CD4-positive, alpha-beta T cell (primary cell): ENCODE results near the gene INSYN2B. TPM values are rescaled to one million over a fixed set of nuclear protein-coding genes. Genes with fewer than 3 reads are reported as not detected.

ENCODE experiments used
- ATAC-seq: fragments of 200-7000 bp; cut with Tn5 transposase; one replicate; pipeline ENCODE4 v1.10.0; 2022; ENCODE audit warnings: mild to moderate bottlenecking; ENCODE audit not compliant: poor library complexity
- CTCF ChIA-PET: fragments of 350-600 bp; sonication (Branson Sonifier 250); formaldehyde crosslinking; loops from one replicate; lab custom pipeline; 2021; ENCODE audit warnings: antibody characterized with exemption, inconsistent platforms; lab: Charles Lee
- POLR2A ChIA-PET: fragments of 350-600 bp; sonication (Branson Sonifier 250); formaldehyde crosslinking; loops from one replicate; lab custom pipeline; 2021; ENCODE audit warnings: antibody characterized with exemption, inconsistent platforms; lab: Charles Lee
- DNase-seq, 14 experiments: peaks; one replicate each; pipeline ENCODE4 v3.0.0-alpha.2; 2013 to 2020; ENCODE audit warnings: mixed read lengths in 2 of 14
- H3K27ac ChIP-seq, 2 donors: one replicate each; pipeline versions ENCODE4 v1.5.1 to v1.7.0; 2013; ENCODE audit warnings: low read length in 2 of 2, low read depth in 1 of 2, mild to moderate bottlenecking in 1 of 2
- H3K27me3 ChIP-seq, 2 experiments: 1 replicate in 1 of 2; 2 replicates in 1 of 2; pipeline versions ENCODE4 v1.6.1 to v1.7.0; 2013; ENCODE audit warnings: low read length in 2 of 2, control low read depth in 1 of 2, mild to moderate bottlenecking in 1 of 2, moderate library complexity in 1 of 2; ENCODE audit not compliant: insufficient read depth in 2 of 2, control insufficient read depth in 1 of 2
- H3K36me3 ChIP-seq: one replicate; pipeline ENCODE4 v1.6.1; 2013; ENCODE audit warnings: low read length, control low read depth; ENCODE audit not compliant: insufficient read depth
- H3K4me1 ChIP-seq: one replicate; pipeline ENCODE4 v1.6.1; 2013; ENCODE audit warnings: low read length, control low read depth; ENCODE audit not compliant: insufficient read depth
- H3K4me3 ChIP-seq: one replicate; pipeline ENCODE4 v1.5.1; 2013; ENCODE audit warnings: mild to moderate bottlenecking, low read length, moderate library complexity
- H3K9me3 ChIP-seq, 2 experiments: 1 replicate in 1 of 2; 2 replicates in 1 of 2; pipeline versions ENCODE4 v1.6.1 to v1.7.0; 2013; ENCODE audit warnings: low read length in 2 of 2, mild to moderate bottlenecking in 2 of 2, control low read depth in 1 of 2, moderate library complexity in 1 of 2; ENCODE audit not compliant: control insufficient read depth in 1 of 2, insufficient read depth in 1 of 2
- H3K27ac Mint-ChIP-seq: one replicate; pipeline ENCODE4 v1.8.0; 2020; ENCODE audit warnings: mixed read lengths
- H3K27me3 Mint-ChIP-seq: one replicate; pipeline ENCODE4 v1.8.0; 2021; ENCODE audit warnings: mixed read lengths
- H3K36me3 Mint-ChIP-seq: one replicate; pipeline ENCODE4 v1.8.0; 2021; ENCODE audit warnings: low read depth, mixed read lengths
- H3K4me1 Mint-ChIP-seq: one replicate; pipeline ENCODE4 v1.8.0; 2021; ENCODE audit warnings: low read depth, mixed read lengths
- H3K4me3 Mint-ChIP-seq: one replicate; pipeline ENCODE4 v1.8.0; 2020; ENCODE audit warnings: mild to moderate bottlenecking, mixed read lengths
- H3K9me3 Mint-ChIP-seq: one replicate; pipeline ENCODE4 v1.8.0; 2020; ENCODE audit warnings: mixed read lengths
- intact Hi-C, 2 experiments: fragments of 100-400 bp; cut with DNase I in 1 of 2; cut with micrococcal nuclease in 1 of 2; formaldehyde crosslinking; loops; one replicate each; pipeline versions ENCODE4 v1.15.1 to v1.9.0; 2023 to 2025; cut with DNase I, micrococcal nuclease
- total RNA-seq, 174 experiments: library from RNA in 2 of 174; stranded (reverse) in 2 of 174; gene quantifications; one replicate each; pipeline ENCODE4 v1.2.3 and lab custom pipeline; 2021 to 2026
- TF ChIP-seq, protein P1 (sequence below): fragments of 200-600 bp; IDR thresholded peaks from one replicate; pipeline ENCODE4 v1.8.0; 2022; ENCODE audit warnings: antibody characterized with exemption, mild to moderate bottlenecking

The INSYN2B gene
- total RNA-seq, 2 experiments from 2014 or later = not detected

DNA sequence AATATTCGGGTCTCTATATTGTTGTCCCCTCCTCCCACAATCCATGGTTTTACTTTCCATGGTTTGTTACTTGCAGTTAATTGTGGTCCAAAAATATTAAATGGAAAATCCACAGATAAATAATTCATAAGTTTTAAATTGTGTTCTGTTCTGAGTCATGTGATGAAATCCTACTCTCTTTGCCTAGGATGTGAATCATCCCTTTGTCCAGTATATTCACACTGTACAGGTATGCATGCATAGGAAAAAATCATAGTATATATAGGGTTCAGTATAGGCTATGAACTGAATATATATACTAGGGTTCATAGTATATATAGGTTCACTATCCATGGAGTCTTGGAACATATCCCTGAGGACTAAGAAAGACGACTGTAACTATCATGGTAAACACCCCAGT, 19.6 kb downstream of the INSYN2B start:
- H3K27ac ChIP-seq = no peak overlapping the region
- no peak for ATAC-seq
- H3K4me3 Mint-ChIP-seq = no peak overlapping the region
- no peak overlapping the region for H3K27ac Mint-ChIP-seq
- H3K36me3 ChIP-seq = peaks cover 6% of the 10 kb centered on the region
- H3K4me1 Mint-ChIP-seq = no peaks in the 10 kb centered on the region
- H3K27me3 Mint-ChIP-seq = no peaks in the 10 kb centered on the region
- TF ChIP-seq, protein P1, sequence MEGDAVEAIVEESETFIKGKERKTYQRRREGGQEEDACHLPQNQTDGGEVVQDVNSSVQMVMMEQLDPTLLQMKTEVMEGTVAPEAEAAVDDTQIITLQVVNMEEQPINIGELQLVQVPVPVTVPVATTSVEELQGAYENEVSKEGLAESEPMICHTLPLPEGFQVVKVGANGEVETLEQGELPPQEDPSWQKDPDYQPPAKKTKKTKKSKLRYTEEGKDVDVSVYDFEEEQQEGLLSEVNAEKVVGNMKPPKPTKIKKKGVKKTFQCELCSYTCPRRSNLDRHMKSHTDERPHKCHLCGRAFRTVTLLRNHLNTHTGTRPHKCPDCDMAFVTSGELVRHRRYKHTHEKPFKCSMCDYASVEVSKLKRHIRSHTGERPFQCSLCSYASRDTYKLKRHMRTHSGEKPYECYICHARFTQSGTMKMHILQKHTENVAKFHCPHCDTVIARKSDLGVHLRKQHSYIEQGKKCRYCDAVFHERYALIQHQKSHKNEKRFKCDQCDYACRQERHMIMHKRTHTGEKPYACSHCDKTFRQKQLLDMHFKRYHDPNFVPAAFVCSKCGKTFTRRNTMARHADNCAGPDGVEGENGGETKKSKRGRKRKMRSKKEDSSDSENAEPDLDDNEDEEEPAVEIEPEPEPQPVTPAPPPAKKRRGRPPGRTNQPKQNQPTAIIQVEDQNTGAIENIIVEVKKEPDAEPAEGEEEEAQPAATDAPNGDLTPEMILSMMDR = no peak
- H3K36me3 Mint-ChIP-seq = peaks cover 23% of the 10 kb centered on the region
- no peaks in the 10 kb centered on the region for H3K4me1 ChIP-seq
- intact Hi-C loops = no loop called here
- no peak for DNase-seq
- H3K4me3 ChIP-seq = no peak overlapping the region
- H3K27me3 ChIP-seq = no peaks in the 10 kb centered on the region
- POLR2A ChIA-PET = no interaction called here
- CTCF ChIA-PET = no interaction called here
- H3K9me3 Mint-ChIP-seq = no peaks in the 10 kb centered on the region
- H3K9me3 ChIP-seq = no peaks in the 10 kb centered on the region

DNA sequence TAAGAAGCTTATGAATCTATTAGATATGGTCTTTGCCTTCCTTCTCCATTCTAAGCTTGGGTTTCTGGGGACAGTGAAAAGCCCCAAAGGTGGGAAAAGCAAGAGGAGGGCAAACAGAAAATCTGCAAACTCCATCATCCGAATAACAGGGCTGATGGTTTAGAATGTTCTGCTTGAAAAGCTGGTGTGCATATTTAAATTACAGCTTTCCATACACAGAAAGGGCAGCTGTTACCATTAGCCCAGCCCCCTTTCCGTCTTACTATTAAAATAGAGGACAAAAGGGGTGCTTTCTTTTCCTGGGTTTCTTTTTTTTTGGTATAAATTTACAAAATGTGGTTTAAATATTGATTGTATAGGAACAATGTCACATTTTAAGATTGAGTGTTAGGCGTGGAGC, 22.0 kb downstream of the INSYN2B start:
- no peak for ATAC-seq
- no peak for DNase-seq
- POLR2A ChIA-PET = no interaction called here
- CTCF ChIA-PET = no interaction called here
- Histone ChIP-seq H3K4me3 (no peak overlapping the region), H3K36me3 (peaks cover 24% of the 10 kb centered on the region), H3K27me3 (no peaks in the 10 kb centered on the region), H3K9me3 (no peaks in the 10 kb centered on the region), H3K4me1 (no peaks in the 10 kb centered on the region), H3K27ac (no peak overlapping the region)
- Mint-ChIP-seq H3K27ac (no peak overlapping the region), H3K4me1 (no peaks in the 10 kb centered on the region), H3K4me3 (no peak overlapping the region), H3K27me3 (no peaks in the 10 kb centered on the region), H3K36me3 (peaks cover 24% of the 10 kb centered on the region), H3K9me3 (no peaks in the 10 kb centered on the region)
- intact Hi-C loops = no loop called here
- TF ChIP-seq, protein P1 = no peak

DNA sequence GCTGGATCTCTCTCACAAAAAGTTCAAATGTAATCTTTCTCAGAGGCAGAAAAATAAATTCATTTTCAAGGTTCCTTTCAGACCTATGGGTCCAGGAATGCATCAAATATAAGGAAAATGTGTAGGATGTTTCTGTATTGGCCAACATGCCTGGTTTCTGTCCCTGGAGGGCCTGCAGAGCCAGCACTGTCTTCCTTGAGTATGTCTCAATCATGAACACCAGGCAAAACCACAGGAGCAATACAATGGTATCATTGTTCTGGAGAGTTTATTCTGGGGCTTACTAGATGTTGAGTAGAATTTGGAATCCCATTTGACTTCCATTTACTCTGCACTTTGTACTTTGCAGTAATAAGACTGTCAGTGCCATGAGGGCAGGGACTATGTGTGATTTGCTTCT, 23.5 kb downstream of the INSYN2B start:
- peaks cover 28% of the 10 kb centered on the region for H3K36me3 ChIP-seq
- H3K4me3 ChIP-seq = no peak overlapping the region
- H3K4me1 ChIP-seq = no peaks in the 10 kb centered on the region
- no peak overlapping the region for H3K27ac ChIP-seq
- Mint-ChIP-seq H3K27me3 (no peaks in the 10 kb centered on the region), H3K9me3 (no peaks in the 10 kb centered on the region), H3K4me3 (no peak overlapping the region), H3K27ac (no peak overlapping the region), H3K36me3 (peaks cover 31% of the 10 kb centered on the region), H3K4me1 (no peaks in the 10 kb centered on the region)
- intact Hi-C loops = no loop called here
- DNase-seq (no peak), ATAC-seq (no peak)
- ChIA-PET POLR2A (no interaction called here), CTCF (no interaction called here)
- no peaks in the 10 kb centered on the region for H3K9me3 ChIP-seq
- TF ChIP-seq, protein P1 = no peak
- H3K27me3 ChIP-seq = no peaks in the 10 kb centered on the region
